Tibial nerve (tissue), 4 donors: ENCODE results near the gene TEPSIN. TPM values are rescaled to one million over a fixed set of nuclear protein-coding genes. Genes with fewer than 3 reads are reported as not detected.

Experiments
- DNase-seq, 2 donors: peaks; one replicate each; pipeline ENCODE4 v3.0.0-alpha.2; 2019; ENCODE audit warnings: low spot score in 2 of 2
- H3K27ac ChIP-seq, 4 donors: fragments of 200-600 bp; sonication (generic) in 3 of 4; one replicate each; pipeline ENCODE4 v1.5.1; 2017 to 2019; ENCODE audit warnings: mild to moderate bottlenecking in 1 of 4
- H3K27me3 ChIP-seq, 2 donors: fragments of 200-600 bp; sonication (generic) in 1 of 2; one replicate each; pipeline versions ENCODE4 v1.5.1 to v1.6.0; 2017 to 2019
- H3K36me3 ChIP-seq, 3 donors: fragments of 200-600 bp; sonication (generic); one replicate each; pipeline ENCODE4 v1.5.1; 2018 to 2019
- H3K4me1 ChIP-seq, 4 donors: fragments of 200-600 bp; sonication (generic) in 3 of 4; one replicate each; pipeline ENCODE4 v1.5.1; 2017 to 2019
- H3K4me3 ChIP-seq, 4 donors: fragments of 200-600 bp; sonication (generic) in 3 of 4; one replicate each; pipeline ENCODE4 v1.5.1; 2017 to 2019; ENCODE audit warnings: mild to moderate bottlenecking in 1 of 4, moderate library complexity in 1 of 4
- H3K9me3 ChIP-seq, 4 donors: fragments of 200-600 bp; sonication (generic) in 3 of 4; one replicate each; pipeline ENCODE4 v1.5.1; 2017 to 2019
- CTCF ChIP-seq, 5 experiments: fragments of 200-600 bp in 3 of 5; fragments of 450-650 bp in 2 of 5; sonication (generic) in 3 of 5; IDR thresholded peaks; one replicate each; pipeline ENCODE4 v1.5.1; 2016 to 2019; ENCODE audit warnings: antibody characterized with exemption in 5 of 5, mild to moderate bottlenecking in 3 of 5, moderate library complexity in 2 of 5
- EP300 ChIP-seq, 2 donors: sonication (generic); formaldehyde crosslinking; IDR thresholded peaks; one replicate each; pipeline ENCODE4 v1.6.1; 2017; ENCODE audit warnings: antibody characterized with exemption in 2 of 2, mild to moderate bottlenecking in 1 of 2
- POLR2A ChIP-seq, 2 donors: fragments of 450-650 bp; IDR thresholded peaks; one replicate each; pipeline ENCODE4 v1.6.1; 2017; ENCODE audit warnings: antibody characterized with exemption in 2 of 2, mild to moderate bottlenecking in 2 of 2, moderate library complexity in 2 of 2
- WGBS, 2 donors: methylation state at CpG; one replicate each; pipeline ENCODE4 v1.1.5; 2018; 5-methylcytosine and 5-hydroxymethylcytosine counted together
- total RNA-seq, 4 donors: library from RNA; depleted of rRNA; stranded (reverse); fragments of >200 nt; gene quantifications; one replicate each; pipeline ENCODE4 v1.1.0, GENCODE V29; 2016

The TEPSIN gene
- total RNA-seq, 4 donors from 2014 or later = 41.5 to 102 (median 73.9) TPM

DNA sequence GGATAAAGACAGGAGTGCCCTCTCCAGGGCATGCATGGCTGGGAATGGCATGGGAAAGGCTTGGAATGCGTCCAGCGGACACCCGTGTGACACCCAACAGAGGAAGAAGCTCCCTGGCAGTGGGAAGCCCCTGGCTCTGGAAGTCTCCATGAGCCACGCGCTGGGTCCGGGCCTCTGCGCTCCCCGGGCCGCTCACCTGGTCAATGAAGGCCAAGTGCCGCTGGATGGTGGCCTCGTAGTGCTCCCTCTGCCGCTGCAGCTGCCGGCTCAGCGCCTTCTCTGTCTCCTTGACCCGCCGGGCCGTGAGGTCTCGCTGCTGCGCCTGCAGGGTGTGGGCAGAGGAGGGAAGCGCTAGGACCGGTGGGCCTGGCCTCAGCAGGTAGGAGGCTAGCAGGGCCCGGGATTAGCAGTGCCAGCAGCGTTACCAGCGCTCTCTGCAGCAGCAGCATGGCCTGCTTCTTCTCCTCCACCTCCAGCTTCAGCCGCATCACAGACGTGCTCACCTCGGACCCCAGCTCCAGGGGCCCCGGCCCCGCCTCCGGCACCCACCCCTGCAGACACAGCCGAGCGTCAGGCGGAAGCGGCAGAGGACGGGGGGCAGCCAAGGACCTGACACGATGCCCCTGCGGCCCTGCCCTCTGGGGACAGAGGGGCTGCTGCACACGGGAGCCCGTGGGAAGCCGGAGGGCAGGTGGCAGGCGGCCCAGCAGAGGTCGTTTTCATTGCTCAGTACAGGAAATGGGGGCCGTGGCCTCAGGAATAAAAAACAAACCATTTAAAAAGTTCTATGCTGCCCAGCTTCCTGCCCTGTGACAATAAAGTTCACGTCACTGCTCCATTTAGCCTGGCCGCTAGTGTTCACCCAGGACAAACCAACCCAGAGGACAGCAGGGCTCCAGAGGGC lies 42.1 kb downstream of the TEPSIN start:
- 82 to 87% methylated on average over 30 to 38 of the region's 45 CpGs for WGBS, 2 donors
- peaks cover 0 to 80% (median 2%) of the 10 kb centered on the region in 3 donors for H3K36me3 ChIP-seq
- no peaks in the 10 kb centered on the region for H3K27me3 ChIP-seq
- no peak overlapping the region for H3K27ac ChIP-seq
- no peaks in the 10 kb centered on the region for H3K9me3 ChIP-seq
- no peak overlapping the region for H3K4me3 ChIP-seq
- no peak for TF ChIP-seq CTCF (IDR thresholded peaks at IDR 0.05)
- no peak for TF ChIP-seq EP300 (IDR thresholded peaks at IDR 0.05)
- TF ChIP-seq POLR2A (IDR thresholded peaks at IDR 0.05) = no peak
- no peak for DNase-seq
- H3K4me1 ChIP-seq = peaks cover 0 to 18% (median 3%) of the 10 kb centered on the region in 4 donors

GRCh38 chr17:81195941-81196495 lies 42.8 kb downstream of the TEPSIN start:
- TF ChIP-seq POLR2A (IDR thresholded peaks at IDR 0.05) (no peak), CTCF (IDR thresholded peaks at IDR 0.05) (no peak), EP300 (IDR thresholded peaks at IDR 0.05) (no peak)
- no peaks in the 10 kb centered on the region for H3K27me3 ChIP-seq
- peaks cover 0 to 87% (median 2%) of the 10 kb centered on the region in 3 donors for H3K36me3 ChIP-seq
- H3K4me3 ChIP-seq = no peak overlapping the region
- DNase-seq = no peak
- WGBS, 2 donors = 81 to 87% methylated on average over 7 to 12 of the region's 14 CpGs
- no peak overlapping the region for H3K27ac ChIP-seq
- no peaks in the 10 kb centered on the region for H3K9me3 ChIP-seq
- H3K4me1 ChIP-seq = peaks cover 0 to 15% (median 3%) of the 10 kb centered on the region in 4 donors

DNA sequence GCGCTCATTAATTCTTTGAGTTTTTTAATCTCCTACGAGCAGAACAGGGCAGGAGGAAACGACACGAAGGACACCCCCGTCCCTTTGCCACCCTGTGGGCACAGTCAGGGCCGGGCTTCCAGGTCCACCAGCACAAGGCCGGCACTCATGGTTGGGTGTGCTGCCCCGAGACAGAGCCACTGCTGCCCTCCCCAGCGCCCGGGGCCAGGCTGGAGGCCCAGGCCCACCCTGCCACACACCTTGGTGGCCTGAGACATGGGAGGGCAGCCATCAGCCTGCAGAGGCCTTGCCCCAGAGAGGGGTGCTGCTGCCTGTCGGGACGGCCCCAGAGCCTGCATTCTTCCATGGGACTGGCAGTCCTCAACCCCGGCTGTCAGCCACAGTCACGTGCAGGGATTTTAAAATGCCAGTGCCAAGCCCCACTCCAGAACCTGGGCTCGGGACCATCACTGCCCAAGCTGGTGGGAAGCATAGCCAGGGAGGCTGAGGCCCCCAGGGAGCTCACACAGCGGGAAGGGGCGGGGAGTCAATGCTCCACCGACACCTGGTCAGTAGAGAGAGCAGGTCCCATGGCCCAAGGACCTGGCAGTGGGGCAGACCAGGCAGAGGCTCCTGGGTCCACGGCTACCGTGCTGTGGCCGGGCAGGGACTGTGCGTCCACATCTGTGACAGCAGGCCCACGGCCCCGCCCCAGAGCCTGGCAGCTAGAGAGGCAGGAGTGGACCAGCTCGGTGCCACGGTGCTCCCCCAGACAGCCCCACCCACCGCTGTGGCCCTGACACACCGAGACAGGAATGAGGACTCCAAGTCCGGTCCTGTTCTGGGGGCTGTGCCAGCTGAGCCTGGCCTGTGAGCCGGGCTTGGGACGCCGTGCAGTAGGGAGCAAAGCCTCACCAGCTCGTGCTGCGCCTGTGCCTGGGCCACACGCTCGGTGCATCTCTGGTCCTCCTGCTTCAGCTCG lies 43.6 kb downstream of the TEPSIN start:
- Histone ChIP-seq H3K27me3 (no peaks in the 10 kb centered on the region), H3K4me1 (peaks cover 0 to 7% (median under 1%) of the 10 kb centered on the region in 4 donors), H3K9me3 (no peaks in the 10 kb centered on the region), H3K36me3 (peaks cover 0 to 95% (median 2%) of the 10 kb centered on the region in 3 donors), H3K4me3 (no peak overlapping the region), H3K27ac (no peak overlapping the region)
- WGBS, 2 donors = 86 to 87% methylated on average over 23 to 29 of the region's 37 CpGs
- DNase-seq = no peak
- TF ChIP-seq POLR2A (IDR thresholded peaks at IDR 0.05) (no peak), CTCF (IDR thresholded peaks at IDR 0.05) (no peak)

GRCh38 chr17:81194225-81194760 lies 44.6 kb downstream of the TEPSIN start:
- 78 to 91% methylated on average over 8 to 9 of the region's 21 CpGs for WGBS, 2 donors
- H3K36me3 ChIP-seq = peaks cover 0 to 98% (median 2%) of the 10 kb centered on the region in 3 donors
- peaks cover 0 to 5% (median 0%) of the 10 kb centered on the region in 4 donors for H3K4me1 ChIP-seq
- no peaks in the 10 kb centered on the region for H3K27me3 ChIP-seq
- TF ChIP-seq EP300 (IDR thresholded peaks at IDR 0.05) = no peak
- no peak for TF ChIP-seq POLR2A (IDR thresholded peaks at IDR 0.05)
- no peaks in the 10 kb centered on the region for H3K9me3 ChIP-seq
- DNase-seq = no peak
- H3K27ac ChIP-seq = no peak overlapping the region
- H3K4me3 ChIP-seq = no peak overlapping the region
